ENCODE results near the gene KLHL7.
"Not testable (repeated sequence)": the region's sequence is repeated elsewhere in the genome, so short reads cannot be mapped to it uniquely, and the experiment has no call there.

KLHL7 gene

GRCh38 chr7:23222439-23223030 lies 117.0 kb downstream of the KLHL7 start:
- DNase-seq = no peak

- not testable (repeated sequence) for DNase-seq
These were observed 118.8 kb downstream of the KLHL7 start for GRCh38 chr7:23224364-23224763.

- no peak for DNase-seq
These were observed 121.4 kb downstream of the KLHL7 start for GRCh38 chr7:23226844-23227450.

All from stimulated activated CD4-positive, alpha-beta T cell treated with anti-CD3 and anti-CD28 coated beads, Interleukin-2, amount 100 ng/mL, for 24 hours (primary cell).